BJ (cell line): ENCODE data around the gene SPRYD3. TPM values are rescaled to one million over a fixed set of nuclear protein-coding genes. Genes with fewer than 3 reads are reported as not detected.

ENCODE experiments used
- CTCF ChIA-PET: fragments of 350-600 bp; formaldehyde crosslinking; extraction: SDS; loops from one replicate; lab custom pipeline; 2021; ENCODE audit warnings: antibody characterized with exemption, inconsistent platforms; lab: Yijun Ruan, JAX
- POLR2A ChIA-PET: fragments of 300-600 bp; sonication (Branson Sonifier 250); formaldehyde crosslinking; extraction: SDS; loops from one replicate; lab custom pipeline; 2021; ENCODE audit warnings: antibody characterized with exemption; lab: Charles Lee
- DNase-seq: peaks from one replicate; pipeline ENCODE4 v3.0.0-alpha.2; 2011; ENCODE audit warnings: low read depth
- H3K27me3 ChIP-seq: 2 replicates; pipeline ENCODE4 v1.6.0; 2011; ENCODE audit warnings: low read length; ENCODE audit not compliant: control insufficient read depth, insufficient read depth
- H3K36me3 ChIP-seq: 2 replicates; pipeline ENCODE4 v1.5.1; 2011; ENCODE audit warnings: low read length; ENCODE audit not compliant: control insufficient read depth, insufficient read depth
- H3K4me3 ChIP-seq: 2 replicates; pipeline ENCODE4 v1.5.1; 2011; ENCODE audit warnings: low read depth, mild to moderate bottlenecking, control low read depth, low read length
- polyA plus RNA-seq: library from polyadenylated mRNA; depleted of rRNA; stranded (reverse); fragments of >200 nt; gene quantifications from 2 replicates; pipeline ENCODE4 v1.2.3, GENCODE V29; 2011
- TF ChIP-seq, protein P1 (sequence below): IDR thresholded peaks from 2 replicates; pipeline ENCODE4 v1.5.1; 2011; ENCODE audit warnings: low read depth, mild to moderate bottlenecking, control low read depth, inconsistent platforms, low read length, moderate library complexity; ENCODE audit not compliant: insufficient read depth

Gene SPRYD3
- polyA plus RNA-seq, 1 experiment = 48.0 TPM

DNA sequence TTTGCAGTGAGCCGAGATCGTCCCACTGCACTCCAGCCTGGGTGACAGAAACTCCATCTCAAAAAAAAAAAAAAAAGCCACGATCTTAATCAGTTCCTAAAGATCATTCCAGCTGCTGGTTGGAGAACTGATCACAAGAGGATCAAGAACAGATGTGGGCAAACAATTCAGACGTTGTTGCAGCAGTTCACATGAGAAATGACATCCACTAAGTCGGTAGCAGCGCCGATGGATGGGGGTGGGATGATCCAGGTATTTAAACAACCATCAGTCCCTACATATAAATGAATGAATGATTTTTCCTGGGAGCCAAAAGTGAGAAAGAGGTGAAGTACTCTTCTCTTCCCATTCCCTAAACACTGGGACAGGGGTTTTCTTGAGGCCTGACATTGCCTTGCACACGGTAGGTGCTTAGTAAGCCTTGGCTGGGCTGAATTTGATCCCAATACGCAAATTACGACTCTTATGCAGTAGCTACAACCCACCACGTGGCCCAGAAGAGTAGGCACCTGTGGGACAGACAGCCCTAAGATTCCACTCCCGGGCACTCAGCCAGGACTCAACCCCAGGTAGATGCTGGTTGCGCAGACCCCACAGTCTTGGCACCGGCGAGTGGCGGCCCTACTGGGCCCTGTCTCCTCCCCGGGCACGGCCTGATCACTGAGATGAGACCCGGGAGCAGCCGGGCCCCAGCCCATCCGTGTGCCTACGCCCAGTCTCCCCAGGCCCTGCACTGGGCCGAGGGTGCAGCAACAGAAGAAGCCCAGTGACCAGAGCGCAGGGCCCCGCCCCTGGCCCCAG is 565 bp downstream of the SPRYD3 start:
- H3K36me3 ChIP-seq = peaks cover 18% of the 10 kb centered on the region
- DNase-seq = no peak
- POLR2A ChIA-PET = interaction anchor here (0.5 to 1.2 kb wide), 10 partner anchors 10 to 270 kb away, joined by 3 to 14 read pairs (median 4); partner anchors contain the start of genes CSAD, IGFBP6, TNS2 and ZNF740

DNA sequence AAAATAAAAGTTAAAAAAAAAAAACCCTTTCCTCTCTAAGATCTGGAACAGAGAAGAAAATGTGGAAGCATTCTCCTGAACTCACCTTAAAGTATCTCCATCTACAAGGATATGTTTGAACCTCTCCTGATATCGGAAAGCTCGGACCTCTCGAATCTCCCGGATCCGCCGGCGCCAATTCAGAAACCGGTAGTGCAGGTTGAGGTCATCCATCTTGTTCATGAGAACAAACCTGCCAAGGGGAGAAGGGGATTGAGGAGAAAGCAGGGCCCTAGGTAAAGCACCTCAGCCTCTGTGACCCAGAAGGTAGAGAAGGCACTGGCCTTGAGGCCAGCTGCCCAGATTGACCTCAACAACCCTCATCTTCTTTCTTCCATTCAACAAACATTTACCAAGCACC is 2.2 kb downstream of the SPRYD3 start:
- H3K36me3 ChIP-seq = peaks cover 20% of the 10 kb centered on the region
- no peak for DNase-seq
- ChIA-PET CTCF (interaction anchor here (6.8 to 17.3 kb wide), 3 partner anchors 11 to 27 kb away, joined by 59 to 285 read pairs (median 80); partner anchors contain the start of genes IGFBP6 and TNS2), POLR2A (no interaction called here)
- no peaks in the 10 kb centered on the region for H3K27me3 ChIP-seq
- H3K4me3 ChIP-seq = no peak overlapping the region
- TF ChIP-seq, protein P1, sequence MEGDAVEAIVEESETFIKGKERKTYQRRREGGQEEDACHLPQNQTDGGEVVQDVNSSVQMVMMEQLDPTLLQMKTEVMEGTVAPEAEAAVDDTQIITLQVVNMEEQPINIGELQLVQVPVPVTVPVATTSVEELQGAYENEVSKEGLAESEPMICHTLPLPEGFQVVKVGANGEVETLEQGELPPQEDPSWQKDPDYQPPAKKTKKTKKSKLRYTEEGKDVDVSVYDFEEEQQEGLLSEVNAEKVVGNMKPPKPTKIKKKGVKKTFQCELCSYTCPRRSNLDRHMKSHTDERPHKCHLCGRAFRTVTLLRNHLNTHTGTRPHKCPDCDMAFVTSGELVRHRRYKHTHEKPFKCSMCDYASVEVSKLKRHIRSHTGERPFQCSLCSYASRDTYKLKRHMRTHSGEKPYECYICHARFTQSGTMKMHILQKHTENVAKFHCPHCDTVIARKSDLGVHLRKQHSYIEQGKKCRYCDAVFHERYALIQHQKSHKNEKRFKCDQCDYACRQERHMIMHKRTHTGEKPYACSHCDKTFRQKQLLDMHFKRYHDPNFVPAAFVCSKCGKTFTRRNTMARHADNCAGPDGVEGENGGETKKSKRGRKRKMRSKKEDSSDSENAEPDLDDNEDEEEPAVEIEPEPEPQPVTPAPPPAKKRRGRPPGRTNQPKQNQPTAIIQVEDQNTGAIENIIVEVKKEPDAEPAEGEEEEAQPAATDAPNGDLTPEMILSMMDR = no peak

More for the DNA sequence above, 565 bp downstream of the SPRYD3 start:
- no peaks in the 10 kb centered on the region for H3K27me3 ChIP-seq
- peak overlapping the region; percentile 74 for H3K4me3 ChIP-seq
- CTCF ChIA-PET = interaction anchor here (0.9 to 9.6 kb wide), 6 partner anchors 8 to 31 kb away, joined by 3 to 80 read pairs (median 22); partner anchors contain the start of gene IGFBP6
- TF ChIP-seq, protein P1 = no peak

DNA sequence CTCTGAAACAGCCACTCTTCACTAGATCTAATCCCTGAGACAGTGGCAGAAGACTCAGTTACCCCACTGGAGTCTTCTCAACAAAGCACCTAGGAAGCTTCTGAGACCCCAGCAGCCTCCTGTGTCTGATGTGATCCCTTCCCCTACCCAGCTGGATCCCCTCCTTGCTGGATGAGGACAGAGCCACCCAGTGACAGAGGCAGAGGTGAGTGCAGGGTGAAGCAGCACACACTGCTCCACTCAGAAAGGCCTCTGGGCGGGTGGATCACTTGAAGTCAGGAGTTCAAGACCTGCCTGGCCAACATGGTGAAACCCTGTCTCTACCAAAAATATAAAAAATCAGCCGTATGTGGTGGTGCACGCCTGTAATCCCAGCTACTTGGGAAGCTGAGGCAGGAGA is 2.7 kb downstream of the SPRYD3 start:
- TF ChIP-seq, protein P1 = no peak
- Histone ChIP-seq H3K27me3 (no peaks in the 10 kb centered on the region), H3K4me3 (no peak overlapping the region), H3K36me3 (peaks cover 20% of the 10 kb centered on the region)
- CTCF ChIA-PET = interaction anchor here (6.8 to 17.3 kb wide), 3 partner anchors 10 to 26 kb away, joined by 59 to 285 read pairs (median 80); partner anchors contain the start of genes IGFBP6 and TNS2
- DNase-seq = no peak
- POLR2A ChIA-PET = no interaction called here

DNA sequence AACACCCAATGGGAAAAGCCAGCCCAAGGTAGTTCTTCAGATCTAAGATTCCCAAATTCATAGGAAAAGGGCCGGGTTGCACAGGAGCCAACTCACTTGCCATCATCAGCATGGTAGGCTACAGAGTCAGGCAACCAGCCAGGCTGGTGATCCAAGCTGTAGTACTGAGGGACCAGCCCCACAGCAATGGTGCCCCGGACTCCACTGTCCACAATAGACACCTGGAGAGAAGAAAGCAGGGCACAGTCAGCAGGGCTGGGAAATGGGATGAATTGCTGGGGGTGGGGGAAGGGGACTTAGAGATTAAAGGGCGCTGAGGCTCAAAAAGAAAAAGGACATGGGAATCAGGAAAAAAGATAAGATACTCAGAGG is 4.2 kb downstream of the SPRYD3 start:
- ChIA-PET CTCF (interaction anchor here (6.8 to 17.3 kb wide), 3 partner anchors 9 to 25 kb away, joined by 59 to 285 read pairs (median 80); partner anchors contain the start of genes IGFBP6 and TNS2), POLR2A (no interaction called here)
- TF ChIP-seq, protein P1 = no peak
- Histone ChIP-seq H3K27me3 (no peaks in the 10 kb centered on the region), H3K4me3 (no peak overlapping the region), H3K36me3 (peaks cover 20% of the 10 kb centered on the region)
- no peak for DNase-seq
